Stomach (tissue), 4 donors: ENCODE results near the gene RBM15.

ENCODE experiments used
- POLR2A ChIP-seq, 4 donors: fragments of 450-650 bp; IDR thresholded peaks; one replicate each; pipeline ENCODE4 v1.6.1; 2016; ENCODE audit warnings: antibody characterized with exemption in 4 of 4, control low read depth in 2 of 4, mild to moderate bottlenecking in 1 of 4, moderate library complexity in 1 of 4
- POLR2AphosphoS5 ChIP-seq, 3 donors: sonication (generic); formaldehyde crosslinking; IDR thresholded peaks; one replicate each; pipeline ENCODE4 v1.6.1; 2016; ENCODE audit warnings: antibody characterized with exemption in 3 of 3
- TF ChIP-seq, protein P1 (sequence below), 7 experiments: fragments of 450-650 bp in 4 of 7; fragments of 200-600 bp in 3 of 7; sonication (generic) in 3 of 7; IDR thresholded peaks; one replicate each; pipeline ENCODE4 v1.5.1; 2016 to 2019; ENCODE audit warnings: antibody characterized with exemption in 7 of 7, control low read depth in 2 of 7, mild to moderate bottlenecking in 1 of 7

DNA sequence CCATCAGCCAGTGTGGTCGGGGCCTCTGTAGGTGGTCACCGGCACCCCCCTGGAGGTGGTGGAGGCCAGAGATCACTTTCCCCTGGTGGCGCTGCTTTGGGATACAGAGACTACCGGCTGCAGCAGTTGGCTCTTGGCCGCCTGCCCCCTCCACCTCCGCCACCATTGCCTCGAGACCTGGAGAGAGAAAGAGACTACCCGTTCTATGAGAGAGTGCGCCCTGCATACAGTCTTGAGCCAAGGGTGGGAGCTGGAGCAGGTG lies 961 bp downstream of the RBM15 start:
- TF ChIP-seq, protein P1, sequence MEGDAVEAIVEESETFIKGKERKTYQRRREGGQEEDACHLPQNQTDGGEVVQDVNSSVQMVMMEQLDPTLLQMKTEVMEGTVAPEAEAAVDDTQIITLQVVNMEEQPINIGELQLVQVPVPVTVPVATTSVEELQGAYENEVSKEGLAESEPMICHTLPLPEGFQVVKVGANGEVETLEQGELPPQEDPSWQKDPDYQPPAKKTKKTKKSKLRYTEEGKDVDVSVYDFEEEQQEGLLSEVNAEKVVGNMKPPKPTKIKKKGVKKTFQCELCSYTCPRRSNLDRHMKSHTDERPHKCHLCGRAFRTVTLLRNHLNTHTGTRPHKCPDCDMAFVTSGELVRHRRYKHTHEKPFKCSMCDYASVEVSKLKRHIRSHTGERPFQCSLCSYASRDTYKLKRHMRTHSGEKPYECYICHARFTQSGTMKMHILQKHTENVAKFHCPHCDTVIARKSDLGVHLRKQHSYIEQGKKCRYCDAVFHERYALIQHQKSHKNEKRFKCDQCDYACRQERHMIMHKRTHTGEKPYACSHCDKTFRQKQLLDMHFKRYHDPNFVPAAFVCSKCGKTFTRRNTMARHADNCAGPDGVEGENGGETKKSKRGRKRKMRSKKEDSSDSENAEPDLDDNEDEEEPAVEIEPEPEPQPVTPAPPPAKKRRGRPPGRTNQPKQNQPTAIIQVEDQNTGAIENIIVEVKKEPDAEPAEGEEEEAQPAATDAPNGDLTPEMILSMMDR (IDR thresholded peaks at IDR 0.05): no peak
- TF ChIP-seq POLR2A (IDR thresholded peaks at IDR 0.05): no peak
- no peak for TF ChIP-seq POLR2AphosphoS5 (IDR thresholded peaks at IDR 0.05)
